ENCODE data around the gene C7orf25.

DNA sequence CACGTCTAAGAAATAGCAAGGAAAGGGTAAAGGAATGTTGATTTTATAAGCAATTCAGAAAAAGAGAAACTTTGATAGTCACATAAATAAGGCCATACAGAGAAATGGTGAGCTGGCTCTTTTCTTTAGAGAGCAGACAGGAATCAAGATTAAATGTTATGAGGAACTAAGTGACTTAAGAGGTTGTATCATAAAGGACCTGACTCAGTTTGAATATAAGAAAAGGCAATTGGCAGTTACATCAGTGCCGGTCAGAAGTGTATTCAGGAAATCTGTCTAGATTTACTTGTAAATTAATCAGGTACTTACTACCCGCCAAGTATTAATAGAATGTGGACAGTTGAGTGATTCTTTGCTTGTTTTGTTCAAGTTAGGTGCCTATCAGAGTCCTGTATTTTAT, 22.4 kb upstream of the C7orf25 start:
- TF ChIP-seq RFX5 (IDR thresholded peaks at IDR 0.05; ENCODE audit: low read depth, low read length) (no peak), ELF1 (CRISPR knock-in tag; IDR thresholded peaks at IDR 0.05) (no peak), POLR2AphosphoS5 (IDR thresholded peaks at IDR 0.05; ENCODE audit: low read depth, low read length) (no peak), SAP130 (CRISPR knock-in tag; IDR thresholded peaks at IDR 0.05; ENCODE audit: low read depth) (no peak), CREM (IDR thresholded peaks at IDR 0.05) (no peak), CREM (CRISPR knock-in tag; IDR thresholded peaks at IDR 0.05) (no peak), ZNF501 (CRISPR knock-in tag; IDR thresholded peaks at IDR 0.05) (no peak), TRIM24 (CRISPR knock-in tag; IDR thresholded peaks at IDR 0.05) (no peak), RORA (CRISPR knock-in tag; IDR thresholded peaks at IDR 0.05) (no peak)
- TF ChIP-seq, protein P1, sequence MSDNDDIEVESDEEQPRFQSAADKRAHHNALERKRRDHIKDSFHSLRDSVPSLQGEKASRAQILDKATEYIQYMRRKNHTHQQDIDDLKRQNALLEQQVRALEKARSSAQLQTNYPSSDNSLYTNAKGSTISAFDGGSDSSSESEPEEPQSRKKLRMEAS (IDR thresholded peaks at IDR 0.05) = no peak
